Measurements from ENCODE around the gene COX15. TPM values are rescaled to one million over a fixed set of nuclear protein-coding genes. Genes with fewer than 3 reads are reported as not detected.

COX15 gene
- total RNA-seq, 1 experiment from 2014 or later, result 41.4 TPM

- Mint-ChIP-seq H3K4me1 (no peaks in the 10 kb centered on the region), H3K9me3 (no peaks in the 10 kb centered on the region), H3K27me3 (ENCODE audit: low read depth) (no peaks in the 10 kb centered on the region), H3K27ac (no peak overlapping the region), H3K4me3 (no peak overlapping the region), H3K36me3 (peaks cover 15% of the 10 kb centered on the region)
- DNase-seq (ENCODE audit: low spot score) (peak; percentile 13), ATAC-seq (peak; percentile 90)
- ChIA-PET CTCF (no interaction called here), POLR2A (no interaction called here)
- TF ChIP-seq NR3C1 (CRISPR knock-in tag; conservative IDR thresholded peaks at IDR 0.05; ENCODE audit: low read depth) (no peak), TEAD4 (CRISPR knock-in tag; IDR thresholded peaks at IDR 0.05) (no peak)
These were observed 22.3 kb downstream of the COX15 start for GRCh38 chr10:99709480-99710229.

- H3K4me3 Mint-ChIP-seq, result no peak overlapping the region
- H3K4me1 Mint-ChIP-seq, result no peaks in the 10 kb centered on the region
- H3K27ac Mint-ChIP-seq, result no peak overlapping the region
- no peak for ATAC-seq
- ChIA-PET POLR2A (no interaction called here), CTCF (no interaction called here)
- H3K36me3 Mint-ChIP-seq, result peaks cover 7% of the 10 kb centered on the region
- TF ChIP-seq, protein P1, sequence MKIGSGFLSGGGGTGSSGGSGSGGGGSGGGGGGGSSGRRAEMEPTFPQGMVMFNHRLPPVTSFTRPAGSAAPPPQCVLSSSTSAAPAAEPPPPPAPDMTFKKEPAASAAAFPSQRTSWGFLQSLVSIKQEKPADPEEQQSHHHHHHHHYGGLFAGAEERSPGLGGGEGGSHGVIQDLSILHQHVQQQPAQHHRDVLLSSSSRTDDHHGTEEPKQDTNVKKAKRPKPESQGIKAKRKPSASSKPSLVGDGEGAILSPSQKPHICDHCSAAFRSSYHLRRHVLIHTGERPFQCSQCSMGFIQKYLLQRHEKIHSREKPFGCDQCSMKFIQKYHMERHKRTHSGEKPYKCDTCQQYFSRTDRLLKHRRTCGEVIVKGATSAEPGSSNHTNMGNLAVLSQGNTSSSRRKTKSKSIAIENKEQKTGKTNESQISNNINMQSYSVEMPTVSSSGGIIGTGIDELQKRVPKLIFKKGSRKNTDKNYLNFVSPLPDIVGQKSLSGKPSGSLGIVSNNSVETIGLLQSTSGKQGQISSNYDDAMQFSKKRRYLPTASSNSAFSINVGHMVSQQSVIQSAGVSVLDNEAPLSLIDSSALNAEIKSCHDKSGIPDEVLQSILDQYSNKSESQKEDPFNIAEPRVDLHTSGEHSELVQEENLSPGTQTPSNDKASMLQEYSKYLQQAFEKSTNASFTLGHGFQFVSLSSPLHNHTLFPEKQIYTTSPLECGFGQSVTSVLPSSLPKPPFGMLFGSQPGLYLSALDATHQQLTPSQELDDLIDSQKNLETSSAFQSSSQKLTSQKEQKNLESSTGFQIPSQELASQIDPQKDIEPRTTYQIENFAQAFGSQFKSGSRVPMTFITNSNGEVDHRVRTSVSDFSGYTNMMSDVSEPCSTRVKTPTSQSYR (CRISPR knock-in tag; IDR thresholded peaks at IDR 0.05), result no peak
- TF ChIP-seq TEAD4 (CRISPR knock-in tag; IDR thresholded peaks at IDR 0.05) (no peak), ESRRA (CRISPR knock-in tag; IDR thresholded peaks at IDR 0.05; ENCODE audit: borderline replicate concordance) (no peak), NR1H2 (CRISPR knock-in tag; IDR thresholded peaks at IDR 0.05) (no peak), ZNF532 (CRISPR knock-in tag; IDR thresholded peaks at IDR 0.05; ENCODE audit: borderline replicate concordance) (no peak), ZNF396 (CRISPR knock-in tag; IDR thresholded peaks at IDR 0.05; ENCODE audit: borderline replicate concordance) (no peak), PRRX2 (CRISPR knock-in tag; IDR thresholded peaks at IDR 0.05) (no peak), NFE2L1 (CRISPR knock-in tag; IDR thresholded peaks at IDR 0.05) (no peak), TP53 (CRISPR knock-in tag; IDR thresholded peaks at IDR 0.05) (no peak), ZNF263 (CRISPR knock-in tag; IDR thresholded peaks at IDR 0.05; ENCODE audit: low read depth) (no peak), JUN (CRISPR knock-in tag; IDR thresholded peaks at IDR 0.05) (no peak), SP1 (CRISPR knock-in tag; conservative IDR thresholded peaks at IDR 0.05) (no peak), RORB (CRISPR knock-in tag; IDR thresholded peaks at IDR 0.05) (no peak)
- TF ChIP-seq, protein P2, sequence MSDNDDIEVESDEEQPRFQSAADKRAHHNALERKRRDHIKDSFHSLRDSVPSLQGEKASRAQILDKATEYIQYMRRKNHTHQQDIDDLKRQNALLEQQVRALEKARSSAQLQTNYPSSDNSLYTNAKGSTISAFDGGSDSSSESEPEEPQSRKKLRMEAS (CRISPR knock-in tag; IDR thresholded peaks at IDR 0.05), result no peak
- TF ChIP-seq, protein P3, sequence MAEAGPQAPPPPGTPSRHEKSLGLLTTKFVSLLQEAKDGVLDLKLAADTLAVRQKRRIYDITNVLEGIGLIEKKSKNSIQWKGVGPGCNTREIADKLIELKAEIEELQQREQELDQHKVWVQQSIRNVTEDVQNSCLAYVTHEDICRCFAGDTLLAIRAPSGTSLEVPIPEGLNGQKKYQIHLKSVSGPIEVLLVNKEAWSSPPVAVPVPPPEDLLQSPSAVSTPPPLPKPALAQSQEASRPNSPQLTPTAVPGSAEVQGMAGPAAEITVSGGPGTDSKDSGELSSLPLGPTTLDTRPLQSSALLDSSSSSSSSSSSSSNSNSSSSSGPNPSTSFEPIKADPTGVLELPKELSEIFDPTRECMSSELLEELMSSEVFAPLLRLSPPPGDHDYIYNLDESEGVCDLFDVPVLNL (CRISPR knock-in tag; IDR thresholded peaks at IDR 0.05; ENCODE audit: borderline replicate concordance, low read depth), result no peak
- DNase-seq (ENCODE audit: low spot score), result no peak
- H3K9me3 Mint-ChIP-seq, result no peaks in the 10 kb centered on the region
- no peaks in the 10 kb centered on the region for H3K27me3 Mint-ChIP-seq (ENCODE audit: low read depth)
These were observed 23.4 kb downstream of the COX15 start for GRCh38 chr10:99708428-99709012.
